ENCODE measurements around the gene SLC2A2. TPM values are rescaled to one million over a fixed set of nuclear protein-coding genes. Genes with fewer than 3 reads are reported as not detected.

Gene SLC2A2
- total RNA-seq, 1 experiment from 2014 or later, result not detected

- Mint-ChIP-seq H3K27me3 (ENCODE audit: low read depth) (no peaks in the 10 kb centered on the region), H3K27ac (no peak overlapping the region), H3K4me3 (no peak overlapping the region), H3K4me1 (no peaks in the 10 kb centered on the region), H3K9me3 (no peaks in the 10 kb centered on the region), H3K36me3 (no peaks in the 10 kb centered on the region)
- no peak for ATAC-seq
- TF ChIP-seq ERG (CRISPR knock-in tag; IDR thresholded peaks at IDR 0.05) (no peak), NR1H2 (CRISPR knock-in tag; IDR thresholded peaks at IDR 0.05) (no peak)
- POLR2A ChIA-PET, result no interaction called here
- DNase-seq (ENCODE audit: low spot score), result no peak
- CTCF ChIA-PET, result no interaction called here
Measured at GRCh38 chr3:171007316-171007715, 19.2 kb downstream of the SLC2A2 start.

GRCh38 chr3:171005648-171006047 lies 20.9 kb downstream of the SLC2A2 start:
- Mint-ChIP-seq H3K4me3 (no peak overlapping the region), H3K9me3 (no peaks in the 10 kb centered on the region), H3K27ac (no peak overlapping the region), H3K4me1 (no peaks in the 10 kb centered on the region), H3K27me3 (ENCODE audit: low read depth) (no peaks in the 10 kb centered on the region), H3K36me3 (no peaks in the 10 kb centered on the region)
- no peak for ATAC-seq
- ChIA-PET POLR2A (no interaction called here), CTCF (interaction anchor here (1.1 to 1.9 kb wide), 2 partner anchors 12 to 44 kb away, joined by 4 to 10 read pairs; no protein-coding TSS in a partner anchor)
- DNase-seq (ENCODE audit: low spot score), result no peak
- TF ChIP-seq NR3C1 (CRISPR knock-in tag; conservative IDR thresholded peaks at IDR 0.05; ENCODE audit: low read depth) (no peak), ZNF281 (CRISPR knock-in tag; IDR thresholded peaks at IDR 0.05) (no peak), ZNF317 (CRISPR knock-in tag; IDR thresholded peaks at IDR 0.05; ENCODE audit: borderline replicate concordance, low read depth) (no peak), GABPB1 (CRISPR knock-in tag; IDR thresholded peaks at IDR 0.05) (no peak), SMAD3 (CRISPR knock-in tag; IDR thresholded peaks at IDR 0.05; ENCODE audit: borderline replicate concordance) (no peak), SP1 (CRISPR knock-in tag; conservative IDR thresholded peaks at IDR 0.05) (no peak), ATF2 (CRISPR knock-in tag; IDR thresholded peaks at IDR 0.05; ENCODE audit: borderline replicate concordance, low read depth) (no peak), ZBTB43 (CRISPR knock-in tag; IDR thresholded peaks at IDR 0.05) (no peak), ARID4B (CRISPR knock-in tag; IDR thresholded peaks at IDR 0.05; ENCODE audit: borderline replicate concordance) (no peak), PRDM15 (CRISPR knock-in tag; IDR thresholded peaks at IDR 0.05) (no peak), ELF4 (CRISPR knock-in tag; IDR thresholded peaks at IDR 0.05; ENCODE audit: low read depth) (no peak), CTCF (IDR thresholded peaks at IDR 0.05) (no peak), KAT7 (CRISPR knock-in tag; IDR thresholded peaks at IDR 0.05; ENCODE audit: borderline replicate concordance) (no peak), E2F1 (CRISPR knock-in tag; IDR thresholded peaks at IDR 0.05) (no peak)
